ENCODE measurements around the gene CCDC39.
A peak's percentile ranks its signal among the peaks of the same experiment; 100 is the strongest.

CCDC39 gene

DNA sequence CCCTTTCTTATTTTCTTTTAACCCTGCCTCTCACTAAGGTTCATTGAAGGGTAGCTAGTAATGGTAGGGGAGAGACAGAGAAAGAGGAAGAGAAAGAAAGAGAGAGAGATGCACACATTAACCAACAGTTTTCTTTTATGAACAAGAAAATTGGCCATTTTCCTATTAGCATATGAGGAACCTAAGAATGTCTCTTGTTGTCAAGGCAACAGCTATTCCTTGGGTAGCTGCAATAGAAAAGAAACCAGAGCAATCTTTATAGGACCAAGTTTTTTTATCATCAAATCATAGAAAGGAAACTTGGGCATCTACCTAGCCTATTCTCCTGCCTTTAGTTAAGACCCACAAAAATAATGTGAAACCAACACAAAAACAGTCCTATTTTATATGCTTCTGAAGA lies 15.0 kb upstream of the CCDC39 start:
- TF ChIP-seq CTCF (conservative IDR thresholded peaks at IDR 0.05; ENCODE audit: low read depth, low read length): no peak
- no peak overlapping the region for H3K4me3 ChIP-seq (ENCODE audit: low read length)
- DNase-seq (ENCODE audit: low read depth): no peak

GRCh38 chr3:180693656-180694055 lies 14.4 kb upstream of the CCDC39 start:
- TF ChIP-seq CTCF (conservative IDR thresholded peaks at IDR 0.05; ENCODE audit: low read depth, low read length): no peak
- H3K4me3 ChIP-seq (ENCODE audit: low read length): no peak overlapping the region
- DNase-seq (ENCODE audit: low read depth): peak; percentile 2

- no peak for DNase-seq (ENCODE audit: low read depth)
- TF ChIP-seq CTCF (conservative IDR thresholded peaks at IDR 0.05; ENCODE audit: low read depth, low read length): no peak
Measured at GRCh38 chr3:180690061-180690460, 10.8 kb upstream of the CCDC39 start.

DNA sequence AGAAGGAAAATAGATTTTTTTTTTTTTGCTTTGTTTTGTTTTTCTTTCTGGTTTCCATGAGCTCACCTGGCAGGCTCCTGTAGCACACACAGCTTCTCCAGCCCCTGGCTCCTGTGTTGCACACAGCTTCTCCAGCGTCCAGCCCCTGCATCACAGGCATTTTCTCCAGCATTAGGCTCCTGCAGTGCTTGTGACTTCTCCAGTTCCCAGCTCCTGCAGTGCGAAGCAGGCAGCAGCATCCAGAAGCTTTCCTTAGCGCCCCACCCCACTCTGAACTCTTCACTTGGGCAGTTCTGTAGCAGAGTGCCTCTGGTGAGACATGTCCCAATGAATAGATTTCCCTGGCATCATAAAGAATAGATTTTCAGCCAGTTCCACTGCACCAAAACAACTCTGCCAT lies 5.5 kb upstream of the CCDC39 start:
- no peak overlapping the region for H3K4me3 ChIP-seq (ENCODE audit: low read length)
- TF ChIP-seq CTCF (conservative IDR thresholded peaks at IDR 0.05; ENCODE audit: low read depth, low read length): no peak
- DNase-seq (ENCODE audit: low read depth): no peak

More at GRCh38 chr3:180690061-180690460, 10.8 kb upstream of the CCDC39 start:
- no peak overlapping the region for H3K4me3 ChIP-seq (ENCODE audit: low read length)

GRCh38 chr3:180683816-180684215 lies 4.5 kb upstream of the CCDC39 start:
- H3K4me3 ChIP-seq (ENCODE audit: low read length): no peak overlapping the region
- TF ChIP-seq CTCF (conservative IDR thresholded peaks at IDR 0.05; ENCODE audit: low read depth, low read length): no peak

DNA sequence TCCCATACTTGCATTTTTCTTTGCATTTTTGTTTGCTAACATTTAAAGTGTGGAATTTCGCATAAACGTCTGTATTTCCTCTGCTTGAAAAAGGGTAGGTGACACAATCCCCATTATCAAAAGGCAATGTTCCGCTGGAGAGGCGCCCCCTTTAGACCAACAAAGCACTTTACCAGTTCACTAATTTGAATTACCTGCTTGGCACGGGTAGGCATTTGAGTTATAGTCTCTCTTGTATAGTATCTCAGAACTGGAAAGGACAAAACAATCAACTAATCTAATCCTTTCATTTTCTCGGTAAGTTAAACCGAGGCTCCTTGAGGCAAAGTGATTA lies 775 bp upstream of the CCDC39 start:
- H3K4me3 ChIP-seq (ENCODE audit: low read length): peak overlapping the region; percentile 84
- peak; percentile 16 for DNase-seq (ENCODE audit: low read depth)
- TF ChIP-seq CTCF (conservative IDR thresholded peaks at IDR 0.05; ENCODE audit: low read depth, low read length): peak; percentile 86

More at GRCh38 chr3:180683816-180684215, 4.5 kb upstream of the CCDC39 start:
- no peak for DNase-seq (ENCODE audit: low read depth)

- no peak for TF ChIP-seq CTCF (conservative IDR thresholded peaks at IDR 0.05; ENCODE audit: low read depth, low read length)
- H3K4me3 ChIP-seq (ENCODE audit: low read length): no peak overlapping the region
Measured at GRCh38 chr3:180678231-180678630, 1.1 kb downstream of the CCDC39 start.

More at GRCh38 chr3:180678231-180678630, 1.1 kb downstream of the CCDC39 start:
- DNase-seq (ENCODE audit: low read depth): no peak
